Testis (tissue), 2 donors: Measurements from ENCODE around the gene CLEC7A.

Source experiments
- CTCF ChIP-seq, 3 experiments: fragments of 450-650 bp in 2 of 3; fragments of 200-600 bp in 1 of 3; sonication (generic) in 1 of 3; IDR thresholded peaks; one replicate each; pipeline ENCODE4 v1.5.1; 2016 to 2019; ENCODE audit warnings: antibody characterized with exemption in 3 of 3, mild to moderate bottlenecking in 2 of 3, moderate library complexity in 1 of 3
- POLR2A ChIP-seq: fragments of 450-650 bp; IDR thresholded peaks from one replicate; pipeline ENCODE4 v1.6.1; 2017; ENCODE audit warnings: antibody characterized with exemption, mild to moderate bottlenecking, moderate library complexity

GRCh38 chr12:10113075-10113474, 16.9 kb downstream of the CLEC7A start:
- TF ChIP-seq POLR2A (no peak), CTCF (IDR thresholded peaks at IDR 0.05) (no peak)
